H1 (cell line): ENCODE data around the gene ELAPOR1. TPM values are rescaled to one million over a fixed set of nuclear protein-coding genes. Genes with fewer than 3 reads are reported as not detected.

Experiments
- TAF7 ChIP-seq: optimal IDR thresholded peaks from 2 replicates; pipeline ENCODE3; 2011; ENCODE audit warnings: low read depth, mild to moderate bottlenecking, inconsistent platforms, low read length, moderate library complexity, borderline replicate concordance
- polyA plus RNA-seq, 7 experiments: library from polyadenylated mRNA; depleted of rRNA in 3 of 7; stranded (reverse) in 5 of 7; unstranded in 2 of 7; fragments of >200 nt in 5 of 7; fragments of 200-250 nt in 2 of 7; gene quantifications; 1 replicate in 5 of 7; 2 replicates in 1 of 7; 4 replicates in 1 of 7; pipeline versions ENCODE4 v1.2.1 to v1.2.3, GENCODE V29; 2011 to 2013; ENCODE audit warnings: missing spikeins in 2 of 7, mixed read lengths in 2 of 7
- total RNA-seq: library from RNA; stranded (reverse); fragmentation: NEBNext Ultra II Directional; extraction: Animal tissue kit (Norgen Biotek cat#: 25700); gene quantifications from 2 replicates; pipeline ENCODE4 v1.2.1, GENCODE V29; 2021
- TF ChIP-seq, protein P1 (sequence below): fragments of 300-600 bp; sonication (generic); IDR thresholded peaks from 2 replicates; pipeline ENCODE4 v1.7.1; 2012; ENCODE audit warnings: low read length, moderate library complexity, mild to moderate bottlenecking, inconsistent platforms; ENCODE audit not compliant: insufficient replicate concordance
- TF ChIP-seq, protein P2 (sequence below): IDR thresholded peaks from 2 replicates; pipeline ENCODE4 v1.6.1; 2012; ENCODE audit warnings: low read length, inconsistent platforms

The ELAPOR1 gene
- total and polyA plus RNA-seq, 2 of the 8 experiments (the other 6 are each of a cell fraction or from before 2014, with no cell fraction given) = 1.2 to 2.5 TPM

DNA sequence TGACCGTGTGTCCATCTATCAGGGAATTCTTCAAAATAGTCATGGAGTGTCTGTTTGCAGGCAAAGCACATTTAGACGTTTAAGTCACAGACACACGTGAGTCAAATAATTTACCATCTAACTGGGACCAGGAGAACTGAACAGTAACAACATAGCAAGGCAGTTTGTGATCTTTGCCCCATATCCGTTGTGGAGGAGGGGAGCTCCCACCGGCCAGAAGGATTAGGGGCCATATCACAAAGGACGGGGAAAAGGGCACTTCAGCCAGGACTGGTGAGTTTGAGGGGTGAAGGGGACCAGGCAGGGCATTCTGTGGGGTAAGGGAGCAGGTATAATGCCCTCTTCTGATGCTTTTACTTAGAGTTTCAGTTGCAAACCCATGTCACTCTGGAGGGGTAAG is 22.9 kb downstream of the ELAPOR1 start (continued):
- TF ChIP-seq, protein P1, sequence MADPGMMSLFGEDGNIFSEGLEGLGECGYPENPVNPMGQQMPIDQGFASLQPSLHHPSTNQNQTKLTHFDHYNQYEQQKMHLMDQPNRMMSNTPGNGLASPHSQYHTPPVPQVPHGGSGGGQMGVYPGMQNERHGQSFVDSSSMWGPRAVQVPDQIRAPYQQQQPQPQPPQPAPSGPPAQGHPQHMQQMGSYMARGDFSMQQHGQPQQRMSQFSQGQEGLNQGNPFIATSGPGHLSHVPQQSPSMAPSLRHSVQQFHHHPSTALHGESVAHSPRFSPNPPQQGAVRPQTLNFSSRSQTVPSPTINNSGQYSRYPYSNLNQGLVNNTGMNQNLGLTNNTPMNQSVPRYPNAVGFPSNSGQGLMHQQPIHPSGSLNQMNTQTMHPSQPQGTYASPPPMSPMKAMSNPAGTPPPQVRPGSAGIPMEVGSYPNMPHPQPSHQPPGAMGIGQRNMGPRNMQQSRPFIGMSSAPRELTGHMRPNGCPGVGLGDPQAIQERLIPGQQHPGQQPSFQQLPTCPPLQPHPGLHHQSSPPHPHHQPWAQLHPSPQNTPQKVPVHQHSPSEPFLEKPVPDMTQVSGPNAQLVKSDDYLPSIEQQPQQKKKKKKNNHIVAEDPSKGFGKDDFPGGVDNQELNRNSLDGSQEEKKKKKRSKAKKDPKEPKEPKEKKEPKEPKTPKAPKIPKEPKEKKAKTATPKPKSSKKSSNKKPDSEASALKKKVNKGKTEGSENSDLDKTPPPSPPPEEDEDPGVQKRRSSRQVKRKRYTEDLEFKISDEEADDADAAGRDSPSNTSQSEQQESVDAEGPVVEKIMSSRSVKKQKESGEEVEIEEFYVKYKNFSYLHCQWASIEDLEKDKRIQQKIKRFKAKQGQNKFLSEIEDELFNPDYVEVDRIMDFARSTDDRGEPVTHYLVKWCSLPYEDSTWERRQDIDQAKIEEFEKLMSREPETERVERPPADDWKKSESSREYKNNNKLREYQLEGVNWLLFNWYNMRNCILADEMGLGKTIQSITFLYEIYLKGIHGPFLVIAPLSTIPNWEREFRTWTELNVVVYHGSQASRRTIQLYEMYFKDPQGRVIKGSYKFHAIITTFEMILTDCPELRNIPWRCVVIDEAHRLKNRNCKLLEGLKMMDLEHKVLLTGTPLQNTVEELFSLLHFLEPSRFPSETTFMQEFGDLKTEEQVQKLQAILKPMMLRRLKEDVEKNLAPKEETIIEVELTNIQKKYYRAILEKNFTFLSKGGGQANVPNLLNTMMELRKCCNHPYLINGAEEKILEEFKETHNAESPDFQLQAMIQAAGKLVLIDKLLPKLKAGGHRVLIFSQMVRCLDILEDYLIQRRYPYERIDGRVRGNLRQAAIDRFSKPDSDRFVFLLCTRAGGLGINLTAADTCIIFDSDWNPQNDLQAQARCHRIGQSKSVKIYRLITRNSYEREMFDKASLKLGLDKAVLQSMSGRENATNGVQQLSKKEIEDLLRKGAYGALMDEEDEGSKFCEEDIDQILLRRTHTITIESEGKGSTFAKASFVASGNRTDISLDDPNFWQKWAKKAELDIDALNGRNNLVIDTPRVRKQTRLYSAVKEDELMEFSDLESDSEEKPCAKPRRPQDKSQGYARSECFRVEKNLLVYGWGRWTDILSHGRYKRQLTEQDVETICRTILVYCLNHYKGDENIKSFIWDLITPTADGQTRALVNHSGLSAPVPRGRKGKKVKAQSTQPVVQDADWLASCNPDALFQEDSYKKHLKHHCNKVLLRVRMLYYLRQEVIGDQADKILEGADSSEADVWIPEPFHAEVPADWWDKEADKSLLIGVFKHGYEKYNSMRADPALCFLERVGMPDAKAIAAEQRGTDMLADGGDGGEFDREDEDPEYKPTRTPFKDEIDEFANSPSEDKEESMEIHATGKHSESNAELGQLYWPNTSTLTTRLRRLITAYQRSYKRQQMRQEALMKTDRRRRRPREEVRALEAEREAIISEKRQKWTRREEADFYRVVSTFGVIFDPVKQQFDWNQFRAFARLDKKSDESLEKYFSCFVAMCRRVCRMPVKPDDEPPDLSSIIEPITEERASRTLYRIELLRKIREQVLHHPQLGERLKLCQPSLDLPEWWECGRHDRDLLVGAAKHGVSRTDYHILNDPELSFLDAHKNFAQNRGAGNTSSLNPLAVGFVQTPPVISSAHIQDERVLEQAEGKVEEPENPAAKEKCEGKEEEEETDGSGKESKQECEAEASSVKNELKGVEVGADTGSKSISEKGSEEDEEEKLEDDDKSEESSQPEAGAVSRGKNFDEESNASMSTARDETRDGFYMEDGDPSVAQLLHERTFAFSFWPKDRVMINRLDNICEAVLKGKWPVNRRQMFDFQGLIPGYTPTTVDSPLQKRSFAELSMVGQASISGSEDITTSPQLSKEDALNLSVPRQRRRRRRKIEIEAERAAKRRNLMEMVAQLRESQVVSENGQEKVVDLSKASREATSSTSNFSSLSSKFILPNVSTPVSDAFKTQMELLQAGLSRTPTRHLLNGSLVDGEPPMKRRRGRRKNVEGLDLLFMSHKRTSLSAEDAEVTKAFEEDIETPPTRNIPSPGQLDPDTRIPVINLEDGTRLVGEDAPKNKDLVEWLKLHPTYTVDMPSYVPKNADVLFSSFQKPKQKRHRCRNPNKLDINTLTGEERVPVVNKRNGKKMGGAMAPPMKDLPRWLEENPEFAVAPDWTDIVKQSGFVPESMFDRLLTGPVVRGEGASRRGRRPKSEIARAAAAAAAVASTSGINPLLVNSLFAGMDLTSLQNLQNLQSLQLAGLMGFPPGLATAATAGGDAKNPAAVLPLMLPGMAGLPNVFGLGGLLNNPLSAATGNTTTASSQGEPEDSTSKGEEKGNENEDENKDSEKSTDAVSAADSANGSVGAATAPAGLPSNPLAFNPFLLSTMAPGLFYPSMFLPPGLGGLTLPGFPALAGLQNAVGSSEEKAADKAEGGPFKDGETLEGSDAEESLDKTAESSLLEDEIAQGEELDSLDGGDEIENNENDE = no peak
- TF ChIP-seq TAF7 = no peak
- TF ChIP-seq, protein P2, sequence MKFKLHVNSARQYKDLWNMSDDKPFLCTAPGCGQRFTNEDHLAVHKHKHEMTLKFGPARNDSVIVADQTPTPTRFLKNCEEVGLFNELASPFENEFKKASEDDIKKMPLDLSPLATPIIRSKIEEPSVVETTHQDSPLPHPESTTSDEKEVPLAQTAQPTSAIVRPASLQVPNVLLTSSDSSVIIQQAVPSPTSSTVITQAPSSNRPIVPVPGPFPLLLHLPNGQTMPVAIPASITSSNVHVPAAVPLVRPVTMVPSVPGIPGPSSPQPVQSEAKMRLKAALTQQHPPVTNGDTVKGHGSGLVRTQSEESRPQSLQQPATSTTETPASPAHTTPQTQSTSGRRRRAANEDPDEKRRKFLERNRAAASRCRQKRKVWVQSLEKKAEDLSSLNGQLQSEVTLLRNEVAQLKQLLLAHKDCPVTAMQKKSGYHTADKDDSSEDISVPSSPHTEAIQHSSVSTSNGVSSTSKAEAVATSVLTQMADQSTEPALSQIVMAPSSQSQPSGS = no peak
